Midbrain (tissue), 1 donor: ENCODE measurements around the gene HPS3.

ENCODE experiments used
- DNase-seq: peaks from one replicate; lab custom pipeline; 2025; lab: John Stamatoyannopoulos, UW

Gene HPS3

DNA sequence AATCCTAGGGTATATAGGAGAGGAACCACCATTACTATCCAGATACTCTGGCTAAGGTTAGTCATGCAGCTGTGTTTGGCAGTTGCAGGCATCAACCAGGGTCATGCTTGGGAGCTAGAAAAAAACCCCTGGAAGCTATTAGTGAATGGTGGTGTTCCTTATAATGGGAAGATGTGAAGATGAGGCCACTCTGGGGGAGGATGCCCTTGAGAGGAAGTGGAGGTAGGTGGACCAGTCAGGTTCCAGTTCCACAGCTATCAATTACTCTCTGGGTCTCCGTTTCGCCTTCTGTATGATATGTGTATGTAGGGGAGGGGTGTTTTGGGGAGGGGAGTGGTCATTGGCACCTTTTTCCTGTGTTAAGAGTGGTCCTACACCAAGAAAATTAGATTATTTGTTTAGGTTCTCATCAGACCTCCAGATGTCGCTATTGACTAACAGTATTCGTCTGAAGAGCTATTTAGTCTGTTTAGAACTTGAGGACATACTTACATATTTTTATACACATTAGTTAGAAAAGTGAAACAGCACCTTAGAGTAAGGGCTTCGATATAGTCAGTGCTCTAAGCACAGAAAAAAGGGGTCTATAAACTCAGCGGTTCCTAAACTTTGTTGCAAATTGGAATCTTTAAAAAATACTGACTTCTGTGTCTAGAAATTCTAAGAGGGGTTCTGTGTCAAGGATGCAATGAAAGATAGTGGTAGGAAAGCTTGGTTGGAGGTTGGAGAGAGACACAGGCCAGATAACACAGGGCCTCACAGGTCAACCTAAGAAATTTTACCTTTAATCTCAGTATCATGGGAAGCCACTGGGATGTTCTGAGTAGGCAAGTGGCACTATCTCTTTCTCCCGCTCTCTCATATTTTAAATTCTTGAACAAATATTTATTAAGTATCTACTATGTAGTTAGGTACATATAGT is 9.1 kb upstream of the HPS3 start:
- DNase-seq: peak; percentile 83

DNA sequence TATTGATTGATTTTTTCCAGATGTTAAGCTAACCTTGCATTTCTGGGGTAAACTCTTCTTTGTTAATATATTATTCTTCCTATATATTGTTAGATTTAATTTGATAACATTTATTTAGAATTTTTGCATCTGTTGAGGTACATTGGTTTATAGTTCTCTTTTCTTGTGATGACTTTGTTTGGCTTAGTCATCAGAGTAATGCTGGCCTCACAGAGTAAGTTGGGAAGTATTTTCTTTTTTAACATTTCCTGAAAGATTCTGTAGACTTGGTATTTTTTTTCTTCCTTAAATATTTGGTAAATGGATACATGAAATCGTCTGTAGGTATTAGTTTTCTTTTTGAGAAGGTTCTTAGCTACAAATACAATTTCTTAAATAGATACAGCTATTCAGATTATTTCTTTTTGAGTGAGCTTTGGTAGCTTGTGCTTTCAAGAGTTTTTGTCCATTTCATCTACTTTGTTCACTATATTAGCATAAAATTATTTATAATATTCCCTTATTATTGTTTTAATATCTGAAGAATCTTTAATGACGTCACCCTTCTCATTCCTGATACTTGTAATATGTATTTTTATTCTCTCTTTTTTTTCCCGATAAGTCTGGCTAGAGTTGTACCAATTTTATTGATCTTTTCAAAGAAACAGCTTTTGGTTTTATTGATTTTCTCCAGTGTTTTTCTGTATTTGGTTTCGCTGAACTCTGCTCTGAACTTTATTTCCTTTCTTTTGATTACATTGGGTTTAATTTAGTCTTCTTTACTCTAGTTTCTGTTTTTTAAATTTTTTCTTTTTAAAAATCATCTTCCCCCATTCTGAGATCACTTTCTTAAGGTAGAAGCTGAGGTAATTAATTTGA is 6.5 kb upstream of the HPS3 start:
- DNase-seq: no peak

DNA sequence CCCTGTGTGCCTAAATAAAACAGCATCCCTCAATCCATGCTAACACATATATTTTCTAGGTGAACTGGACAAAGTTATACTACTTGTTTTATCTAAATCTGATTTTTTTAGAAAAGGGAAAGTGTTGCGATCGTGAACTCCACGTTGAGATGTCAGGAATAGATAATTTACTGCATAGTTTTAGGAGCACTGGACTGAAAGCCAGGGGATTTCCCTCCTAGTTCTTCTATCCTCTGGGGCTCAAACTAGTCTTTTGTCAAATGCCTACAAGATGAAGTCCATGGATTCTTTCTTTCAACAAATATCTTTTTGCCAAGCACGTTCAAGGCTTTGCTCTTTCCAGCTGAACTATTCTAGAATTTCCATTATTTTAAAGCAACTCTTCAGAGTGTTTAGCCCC is 617 bp upstream of the HPS3 start:
- DNase-seq: no peak

DNA sequence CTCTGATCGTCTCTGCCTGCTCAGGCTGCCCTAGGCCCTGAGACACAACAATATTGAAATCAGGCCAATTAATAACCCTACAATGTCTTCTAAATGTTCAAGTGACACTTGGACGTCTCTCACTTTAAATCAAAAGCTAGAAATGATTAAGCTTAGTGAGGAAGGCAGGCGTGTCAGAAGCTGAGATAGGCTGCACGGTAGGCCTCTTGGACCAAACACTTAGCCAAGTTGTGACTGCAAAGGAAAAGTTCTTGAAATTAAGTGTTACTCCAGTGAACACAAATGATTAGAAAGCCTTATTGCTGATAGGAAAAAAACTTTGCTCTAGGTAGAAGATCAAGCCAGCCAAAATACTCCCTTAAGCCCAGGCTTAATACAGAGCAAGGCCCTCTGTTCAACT is 2.2 kb downstream of the HPS3 start:
- DNase-seq: no peak

DNA sequence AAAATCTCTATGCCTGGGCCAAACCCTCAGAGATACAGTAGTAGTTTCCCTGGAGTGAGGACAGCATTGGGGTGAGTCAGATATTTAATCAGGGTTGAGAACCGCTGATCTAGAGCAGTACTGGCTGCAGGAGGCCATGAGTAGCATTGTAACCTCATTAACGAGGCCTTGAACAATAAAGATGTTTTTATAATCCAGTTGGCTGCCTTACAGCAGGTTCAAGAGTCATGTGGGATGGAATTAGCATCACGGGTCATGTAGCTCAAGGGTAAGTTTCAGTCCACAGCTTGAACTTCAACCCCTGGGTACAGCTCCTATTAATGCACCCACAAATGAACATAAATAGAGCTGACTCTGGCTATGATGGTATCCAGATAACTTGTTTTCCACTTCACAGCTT is 5.1 kb downstream of the HPS3 start:
- DNase-seq: no peak

DNA sequence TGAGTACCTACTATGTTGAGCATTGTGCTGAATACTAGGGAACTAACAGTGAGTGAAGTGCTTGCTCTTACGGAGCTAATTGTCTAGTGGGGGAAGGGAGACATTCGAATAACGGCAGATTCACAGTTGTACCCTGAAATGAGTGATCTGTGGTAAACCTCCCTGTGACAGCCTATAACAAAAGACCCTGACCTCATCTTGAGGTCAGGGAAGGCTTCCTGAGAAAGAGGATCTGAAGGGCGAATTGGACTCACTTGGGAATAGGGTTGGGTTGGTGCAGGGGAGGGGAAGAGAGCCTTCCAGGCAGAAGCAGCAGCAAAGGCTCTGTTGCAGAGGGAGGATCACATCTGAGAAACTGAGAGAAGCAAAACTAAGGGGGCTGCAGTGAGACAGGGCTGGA is 13.2 kb downstream of the HPS3 start:
- no peak for DNase-seq

DNA sequence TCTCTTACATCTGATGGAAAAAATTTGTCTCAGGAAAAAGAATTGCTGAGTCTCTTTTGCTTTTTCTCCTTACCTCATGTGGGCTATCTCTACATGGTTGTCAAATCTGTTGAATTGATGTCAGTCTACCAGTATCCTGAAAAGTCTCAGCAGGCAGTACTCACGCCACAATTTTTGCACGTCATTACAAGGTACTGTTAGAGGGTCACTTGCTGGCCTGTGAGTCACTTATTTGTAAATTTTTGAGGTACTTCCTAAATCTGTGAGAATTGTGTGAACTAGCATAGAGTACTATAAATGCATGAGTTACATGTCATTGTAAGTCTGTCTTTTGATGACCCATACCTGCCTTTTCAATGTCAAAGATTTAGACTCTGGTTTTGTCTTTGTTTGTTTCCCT is 15.9 kb downstream of the HPS3 start:
- no peak for DNase-seq

DNA sequence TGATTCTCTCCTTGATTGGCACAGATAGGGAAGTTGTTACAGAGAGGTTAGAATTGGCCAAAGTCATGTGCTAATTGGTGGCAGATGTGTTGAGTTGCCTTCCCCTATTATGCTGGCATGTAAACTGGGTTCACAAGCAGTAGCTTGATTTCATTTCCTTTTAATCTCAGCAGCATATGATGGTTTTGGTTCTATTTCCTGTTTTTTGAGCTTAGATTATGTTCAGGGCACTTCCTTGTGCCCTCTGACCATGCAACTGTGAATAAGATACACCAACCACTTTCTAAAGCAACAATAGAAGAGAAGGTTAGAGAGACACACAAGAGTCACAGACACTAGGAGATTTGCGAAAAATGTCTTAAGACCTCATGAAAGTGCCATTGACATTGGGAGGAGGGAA is 16.5 kb downstream of the HPS3 start:
- DNase-seq: peak; percentile 34

DNA sequence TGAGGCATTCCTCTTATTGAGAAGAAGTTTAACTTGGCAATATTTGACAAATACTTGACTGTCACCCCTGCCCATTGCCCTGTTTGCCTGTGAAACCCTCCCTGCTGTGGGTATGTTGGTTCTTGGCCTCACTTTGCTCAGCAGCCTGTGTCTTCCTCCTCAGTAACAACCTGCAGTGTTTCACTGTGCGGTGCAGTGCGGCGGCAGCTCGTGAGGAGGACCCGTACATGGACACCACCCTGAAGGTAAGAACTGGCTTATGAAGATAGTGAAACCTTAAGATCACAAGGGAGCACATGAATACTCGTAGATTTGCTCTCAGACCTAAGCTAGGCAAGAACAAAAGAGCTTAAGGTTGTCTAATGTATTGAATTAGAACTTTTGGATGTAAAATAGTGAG is 21.0 kb downstream of the HPS3 start:
- no peak for DNase-seq

DNA sequence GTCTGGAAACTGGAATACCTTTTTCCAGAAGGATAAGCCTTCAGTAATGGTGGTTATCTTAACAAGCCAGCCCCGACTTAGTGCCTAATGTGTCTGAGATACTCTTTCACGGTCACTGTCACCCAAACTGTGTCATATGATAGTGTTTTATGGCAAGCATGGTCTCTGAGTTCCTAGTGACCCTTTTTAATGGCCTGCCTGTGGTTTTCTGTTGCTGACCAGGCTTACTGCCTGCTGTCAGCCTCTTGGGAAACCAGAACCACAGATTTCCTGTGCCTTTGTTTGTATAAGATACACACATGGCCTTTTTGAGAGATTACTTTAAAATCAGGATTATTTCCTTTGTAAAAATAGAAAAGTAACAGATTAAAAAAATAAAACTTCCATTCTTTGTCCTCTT is 22.4 kb downstream of the HPS3 start:
- peak; percentile 16 for DNase-seq

DNA sequence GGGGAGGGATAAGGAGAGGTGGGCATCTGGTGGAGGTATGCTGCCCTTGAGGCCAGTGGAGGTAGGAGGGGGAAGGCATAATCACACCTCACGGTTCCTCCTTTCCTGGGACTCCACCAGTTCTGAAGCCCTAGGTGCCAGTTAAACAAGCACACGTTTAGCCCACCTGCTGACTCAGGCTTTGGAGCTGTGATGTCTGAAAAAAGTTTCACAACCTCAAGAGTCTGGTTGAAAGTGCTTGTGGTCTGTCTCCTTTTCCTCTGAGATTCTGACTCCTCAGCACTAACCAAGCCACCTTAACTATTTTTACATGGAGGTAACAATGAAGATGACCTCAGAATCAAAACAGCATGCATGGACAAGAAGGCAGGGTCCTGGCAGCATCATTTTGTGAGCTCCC is 23.0 kb downstream of the HPS3 start:
- no peak for DNase-seq

DNA sequence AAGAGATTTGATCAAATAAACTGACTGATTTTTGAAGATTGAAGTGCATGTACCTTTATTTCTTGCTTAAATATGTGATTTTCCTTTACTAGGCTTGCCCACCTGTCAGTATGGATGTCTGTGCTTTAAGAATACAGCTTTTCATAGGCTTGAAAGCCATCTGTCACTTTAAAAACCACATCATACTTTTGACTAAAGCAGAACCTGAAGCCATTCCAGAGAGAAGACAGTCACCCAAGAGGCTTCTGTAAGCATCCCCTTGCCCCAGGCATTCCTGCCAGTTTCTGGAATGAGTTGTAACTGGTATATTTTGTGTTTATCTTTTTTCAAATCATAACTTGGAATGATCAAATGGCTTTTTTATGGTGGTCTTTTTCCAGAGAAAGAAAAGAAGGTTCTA is 24.0 kb downstream of the HPS3 start:
- DNase-seq: no peak

DNA sequence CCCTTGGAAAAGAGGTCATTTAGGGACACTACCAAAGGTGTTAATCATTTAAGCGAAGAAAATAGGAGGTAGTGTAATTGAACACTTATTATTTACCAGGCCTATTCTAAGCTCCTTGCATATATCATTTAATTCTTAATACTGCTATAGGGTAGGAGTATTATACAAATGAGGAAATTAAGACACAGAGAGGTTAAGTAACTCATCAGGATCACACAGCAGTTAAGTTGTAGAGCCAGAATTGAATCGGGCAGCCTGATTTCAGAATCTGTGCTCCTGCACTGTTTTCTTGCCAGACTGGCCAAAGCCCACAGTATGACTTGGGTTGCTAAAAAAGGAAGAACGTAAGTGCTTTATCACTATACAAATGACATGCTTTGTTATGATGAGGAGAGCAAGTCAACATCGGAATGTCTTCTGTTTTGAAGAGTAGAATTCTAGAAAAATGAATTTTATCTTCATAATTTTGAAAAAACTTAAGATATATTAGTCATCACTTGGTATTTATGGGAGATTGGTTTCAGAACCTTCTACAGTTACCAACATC is 31.4 kb downstream of the HPS3 start:
- no peak for DNase-seq

DNA sequence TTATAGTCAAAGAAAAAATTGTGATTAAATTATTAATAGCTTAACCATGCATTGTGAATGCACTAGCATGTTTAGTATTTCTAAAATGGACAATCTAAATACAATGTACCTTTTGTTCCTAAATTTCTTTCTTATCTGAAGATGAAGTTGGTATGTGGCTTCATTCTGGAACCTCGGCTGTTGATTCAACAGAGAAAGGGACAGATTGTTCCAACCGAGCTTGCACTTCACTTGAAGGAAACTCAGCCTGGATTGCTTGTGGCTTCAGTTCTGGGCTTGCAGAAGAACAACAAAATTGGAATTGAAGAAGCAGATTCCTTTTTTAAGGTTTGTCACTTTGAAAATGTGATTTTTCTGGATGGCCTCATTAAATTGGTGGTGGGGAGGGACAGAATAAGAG is 32.6 kb downstream of the HPS3 start:
- DNase-seq: no peak

DNA sequence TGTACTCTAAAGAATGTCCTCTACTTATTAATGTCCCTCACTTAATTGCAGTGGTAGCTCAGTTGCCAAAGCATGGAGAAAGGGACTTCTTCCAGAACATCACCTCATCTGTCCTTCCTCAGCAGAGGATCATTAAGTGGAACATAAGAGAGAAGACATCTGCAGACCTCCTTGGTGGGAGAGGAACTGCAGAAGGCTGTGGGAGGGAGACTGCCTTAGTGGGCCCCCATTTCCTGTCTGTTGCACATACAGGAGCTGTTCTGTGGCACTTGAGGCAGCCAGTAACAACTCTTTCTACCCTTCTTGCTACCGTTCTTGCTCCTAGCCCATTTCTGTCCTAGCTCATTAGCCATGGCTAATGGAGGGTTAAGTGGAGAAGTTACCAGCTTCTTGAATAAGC is 33.6 kb downstream of the HPS3 start:
- no peak for DNase-seq

DNA sequence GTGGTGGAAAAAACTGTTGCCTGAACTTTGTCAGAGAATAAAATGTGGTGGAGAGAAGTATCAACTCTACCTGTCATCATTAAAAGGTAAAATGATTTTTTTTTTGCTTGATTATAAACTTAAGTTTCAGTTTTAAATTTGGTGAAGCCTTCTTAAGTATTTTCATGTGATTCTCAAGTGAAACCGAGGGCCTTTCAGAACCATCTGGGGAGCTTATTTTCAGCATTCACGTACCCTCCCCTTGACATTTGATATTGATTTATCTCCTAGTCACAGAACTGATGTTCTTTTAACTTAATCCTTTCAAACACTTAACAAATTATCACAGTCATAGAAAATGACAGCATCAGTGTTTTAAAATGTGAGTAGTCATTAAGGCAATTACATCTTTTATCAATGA is 38.5 kb downstream of the HPS3 start:
- no peak for DNase-seq

DNA sequence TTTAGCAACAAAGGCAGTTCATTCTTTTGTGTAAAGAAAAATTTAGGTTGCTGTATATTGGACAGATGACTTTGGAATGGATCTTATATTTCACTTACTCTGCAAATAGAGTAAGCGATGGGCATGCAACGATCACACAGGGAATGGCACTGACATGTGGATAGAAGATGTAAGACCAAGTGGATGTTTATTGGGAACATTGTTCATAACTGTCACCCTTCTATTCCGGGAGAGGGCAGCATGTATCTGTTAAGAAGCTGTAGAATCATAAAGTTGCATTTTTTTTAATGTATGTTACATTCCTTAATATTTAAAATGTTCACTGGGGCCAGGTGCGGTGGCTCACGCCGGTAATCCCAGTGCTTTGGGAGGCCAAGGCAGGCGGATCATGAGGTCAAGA is 41.2 kb downstream of the HPS3 start:
- no peak for DNase-seq

DNA sequence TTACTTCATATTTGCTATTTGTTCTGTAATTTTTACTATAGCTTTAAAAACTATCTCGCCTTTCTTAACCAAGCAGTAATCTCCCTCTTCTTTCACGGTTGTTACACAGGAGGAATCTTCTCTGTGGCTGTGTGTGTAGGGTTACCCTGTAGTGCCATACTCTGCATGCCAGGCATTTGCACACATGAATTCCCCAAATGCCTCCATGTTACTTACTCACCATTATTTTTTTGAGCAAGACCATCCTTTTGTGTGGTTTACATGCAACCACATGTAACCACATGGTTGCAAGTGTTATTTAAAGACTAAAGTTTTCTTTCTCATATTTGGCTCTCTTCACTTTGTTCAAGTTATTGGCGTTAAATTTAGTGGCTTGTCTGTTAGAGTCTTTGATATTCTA is 45.5 kb downstream of the HPS3 start:
- DNase-seq: no peak

DNA sequence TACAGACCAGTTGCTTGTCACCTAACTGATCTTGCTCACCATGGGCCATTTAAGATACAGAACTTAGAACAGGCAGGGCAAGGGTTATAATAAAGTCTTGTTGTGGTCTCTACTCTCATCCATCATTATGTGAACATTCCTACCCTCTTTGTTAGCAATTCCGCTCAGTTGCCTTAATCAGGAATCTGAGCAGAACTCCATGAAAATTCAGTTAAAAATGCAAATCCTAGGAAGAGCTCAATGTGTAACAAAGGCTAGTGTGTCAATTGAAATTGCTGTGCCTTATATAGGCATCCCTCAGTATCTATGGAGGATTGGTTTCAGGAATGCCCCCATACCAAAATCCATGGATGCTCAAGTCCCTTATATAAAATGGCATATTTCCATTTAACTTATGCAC is 47.7 kb downstream of the HPS3 start:
- DNase-seq: no peak

DNA sequence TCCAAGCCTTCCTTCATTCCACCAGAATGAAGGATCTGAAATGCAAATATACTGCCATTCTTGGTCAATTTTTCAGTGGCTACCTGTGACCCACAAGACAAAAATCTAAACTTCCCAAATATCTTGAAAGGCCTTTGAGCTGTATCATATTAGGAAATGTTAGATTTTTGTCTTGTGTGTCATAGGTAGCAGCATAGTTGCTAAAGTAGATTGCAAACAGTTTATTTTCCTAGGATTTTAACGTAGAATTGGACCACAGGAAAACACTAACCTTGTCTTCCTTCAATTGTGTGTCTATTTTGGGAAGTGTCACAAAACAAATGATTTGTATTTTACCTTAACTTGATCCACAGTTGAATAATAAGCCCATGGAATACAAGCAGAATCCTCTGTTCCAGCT is 49.8 kb downstream of the HPS3 start:
- DNase-seq: no peak

DNA sequence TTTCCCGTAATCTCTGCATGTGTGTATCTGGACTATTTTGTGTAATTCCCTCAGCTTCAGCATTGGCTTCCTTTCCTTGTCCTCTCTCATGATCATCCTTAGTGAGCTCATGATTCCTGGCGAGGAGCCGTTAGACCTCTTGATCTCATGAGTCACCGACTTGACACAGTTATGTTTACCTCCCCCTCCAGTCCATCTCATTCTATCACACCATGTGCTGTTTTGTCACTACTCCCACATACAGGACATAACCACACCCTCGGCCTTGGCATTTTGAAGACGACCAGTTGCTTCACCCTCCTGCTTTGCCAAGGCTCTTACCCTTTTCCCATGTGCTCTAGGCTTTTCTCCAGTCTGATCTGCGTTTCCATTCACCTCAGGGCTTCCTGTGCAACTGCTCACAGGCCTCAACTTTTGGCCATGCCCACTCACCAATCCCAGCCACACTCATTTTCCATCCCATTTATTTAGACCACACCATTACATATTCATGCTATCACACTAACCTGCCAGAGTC is 50.7 kb downstream of the HPS3 start:
- DNase-seq: no peak

DNA sequence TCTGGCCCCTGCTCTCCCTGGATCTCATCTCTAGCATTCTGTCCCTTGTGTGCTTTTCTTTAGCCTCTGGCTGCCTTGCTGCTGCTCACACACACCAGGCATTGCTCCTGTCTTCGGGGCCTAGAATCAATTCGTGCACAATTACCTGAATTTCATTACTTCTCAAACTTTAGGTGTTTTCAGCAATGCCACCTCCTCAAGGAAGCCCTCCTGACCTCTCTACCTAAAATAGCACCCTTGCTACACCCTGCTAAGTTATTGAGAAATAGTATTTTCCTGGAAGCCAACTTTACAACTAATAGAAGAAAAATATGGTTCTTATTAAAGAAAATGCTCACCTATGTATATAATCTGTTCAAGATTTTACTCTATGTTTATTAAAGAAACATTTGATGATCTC is 51.7 kb downstream of the HPS3 start:
- no peak for DNase-seq

DNA sequence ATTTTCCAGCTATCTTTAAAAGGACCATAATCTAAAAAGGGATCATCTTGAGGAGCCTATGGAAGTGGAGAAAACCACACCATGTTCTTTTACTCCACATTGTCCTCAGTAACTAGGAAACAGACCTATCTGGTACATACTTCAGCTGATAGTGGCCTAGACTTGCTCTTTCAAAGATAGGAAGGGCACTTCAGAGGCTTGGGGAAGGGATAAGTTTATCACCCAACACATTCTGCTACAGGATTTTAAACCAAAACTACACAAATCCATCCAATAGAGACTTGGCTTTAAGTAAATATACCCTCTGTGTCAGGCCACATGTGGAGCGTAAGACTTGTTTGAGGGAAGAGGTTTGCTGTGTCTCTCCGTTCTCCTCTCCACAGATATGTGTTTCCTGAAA is 56.8 kb downstream of the HPS3 start:
- DNase-seq: no peak
